DMS53 treated with DMSO at 0.1 percent for 48 hours (cell line): ENCODE data around the gene ZNF277.

Experiments used
- DNase-seq: peaks from one replicate; lab custom pipeline; 2025; ENCODE audit not compliant: unreplicated experiment; lab: John Stamatoyannopoulos, UW

Gene ZNF277

DNA sequence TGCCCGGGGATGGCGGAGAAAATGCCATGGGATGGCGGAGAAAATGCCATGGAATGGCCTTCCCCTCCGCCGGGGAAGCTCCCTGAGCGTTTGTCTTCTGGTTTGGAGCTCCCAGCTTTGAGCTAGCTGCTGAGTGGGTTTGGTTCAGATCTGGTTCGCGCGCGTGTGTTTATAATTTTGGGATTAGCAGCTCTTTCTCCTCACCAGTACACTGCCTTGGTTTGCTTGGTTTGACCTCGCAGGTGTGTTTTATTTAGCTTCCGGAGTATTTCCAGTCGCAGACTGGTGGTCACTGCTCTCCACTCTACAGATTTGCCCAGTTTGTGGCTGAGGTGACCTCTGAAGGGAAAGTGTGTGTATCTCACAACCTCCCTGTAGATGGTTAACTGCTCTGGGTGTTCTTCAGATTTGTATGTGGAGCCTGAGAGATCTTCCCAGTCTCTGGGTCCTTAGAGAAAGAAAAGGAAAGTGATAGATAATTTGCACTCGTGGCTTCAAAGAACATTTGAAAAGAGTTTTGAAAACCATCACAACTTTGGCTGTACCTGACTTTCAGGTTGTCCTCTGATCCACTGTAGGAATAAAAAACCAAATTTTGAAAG lies 597 bp downstream of the ZNF277 start:
- peak; percentile 60 for DNase-seq

DNA sequence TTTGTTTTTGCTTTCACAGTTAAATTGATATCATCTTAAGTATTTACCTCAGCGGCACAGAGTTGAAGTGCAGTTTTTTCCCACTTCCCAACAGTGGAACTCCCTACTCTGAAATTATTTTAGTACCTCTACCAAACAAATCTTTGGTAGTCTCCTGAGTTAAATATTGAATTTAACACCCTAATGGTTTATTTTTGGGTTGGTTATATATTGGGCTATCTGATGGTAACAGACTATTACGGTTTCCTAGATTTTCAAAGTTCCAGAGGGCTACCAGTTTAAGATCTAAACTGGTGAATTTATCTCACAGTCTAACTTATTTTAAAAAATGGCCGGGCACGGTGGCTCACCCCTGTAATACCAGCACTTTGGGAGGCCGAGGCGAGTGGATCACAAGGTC lies 1.3 kb downstream of the ZNF277 start:
- no peak for DNase-seq

DNA sequence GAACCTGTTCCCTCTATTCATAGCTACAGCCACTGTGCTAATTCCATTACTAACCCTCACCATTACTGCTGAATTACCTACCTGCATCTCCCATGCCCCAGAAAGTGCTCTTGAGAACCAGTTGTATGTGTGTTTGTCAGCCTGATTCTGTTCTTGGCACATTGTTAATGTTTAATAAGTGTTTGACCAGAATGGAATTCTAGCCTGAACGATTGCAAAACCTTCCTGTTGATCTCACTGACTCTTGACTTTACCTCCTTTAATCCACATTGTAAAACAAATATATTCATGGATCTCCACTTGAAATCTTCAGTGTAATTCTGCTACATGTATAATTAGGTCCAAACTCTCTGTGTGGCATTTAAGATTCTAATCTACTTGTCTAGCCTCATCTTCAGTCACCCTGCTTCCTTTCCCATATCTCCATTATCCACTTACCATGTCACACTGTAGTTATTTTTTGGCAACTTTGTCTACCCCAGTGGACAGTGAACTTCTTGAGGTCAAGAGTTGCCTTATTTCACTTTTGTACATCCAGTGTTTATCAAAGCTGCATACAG lies 4.9 kb downstream of the ZNF277 start:
- peak; percentile 72 for DNase-seq

DNA sequence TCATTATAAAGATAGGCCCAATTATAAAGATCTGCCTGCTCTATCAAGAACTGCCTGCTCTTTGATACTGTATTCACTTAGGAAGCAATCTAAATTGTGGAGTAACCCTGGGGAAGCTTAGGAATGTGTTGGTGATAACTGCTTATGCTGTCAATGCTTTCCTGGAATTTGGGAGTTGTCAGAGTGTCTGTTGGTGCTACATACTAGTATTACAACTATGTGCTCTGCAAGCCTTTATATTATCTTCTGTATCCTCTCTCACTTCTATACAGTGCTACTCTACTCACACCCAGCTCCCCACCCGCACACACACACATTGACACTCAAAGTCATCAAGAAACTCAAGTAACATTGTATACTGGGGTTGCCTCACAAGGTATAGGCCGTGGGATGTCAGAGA lies 6.1 kb downstream of the ZNF277 start:
- DNase-seq: no peak

DNA sequence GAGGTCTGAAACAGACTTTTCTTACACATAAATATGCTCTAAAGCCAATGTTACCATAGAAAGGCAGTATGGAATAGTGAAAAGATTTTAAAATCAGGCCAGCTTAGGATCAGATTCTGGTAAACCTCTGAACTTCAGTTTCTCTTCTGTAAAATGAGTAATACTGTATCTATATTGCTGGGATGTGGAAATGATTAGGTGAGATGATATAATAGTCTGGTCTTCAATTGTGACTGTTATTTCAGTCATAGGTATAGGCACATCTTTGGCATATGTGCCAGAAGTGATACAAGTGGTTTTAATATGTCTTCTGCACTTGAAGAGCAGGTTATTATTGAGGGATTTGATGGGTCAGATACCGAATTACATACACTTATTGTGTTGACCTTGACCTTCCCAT lies 7.2 kb downstream of the ZNF277 start:
- DNase-seq: no peak

DNA sequence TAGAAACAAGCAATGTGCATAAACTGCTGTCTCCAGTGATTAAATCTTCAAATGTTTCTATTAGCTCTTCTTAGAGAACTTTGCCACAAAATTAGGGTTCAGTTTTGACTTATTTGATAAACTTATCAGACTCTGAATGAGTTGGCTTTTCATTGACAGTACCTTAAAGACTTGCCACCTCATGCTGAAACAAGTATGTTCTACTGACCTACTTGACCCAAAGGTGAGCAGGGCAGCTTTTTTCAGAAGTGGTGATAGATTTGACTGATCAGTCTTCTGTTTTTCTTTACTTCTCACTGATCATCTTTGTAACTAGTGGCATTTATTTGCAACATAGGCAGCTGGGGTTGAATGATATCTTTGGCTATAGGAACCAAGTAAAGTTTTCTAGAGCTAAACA lies 7.8 kb downstream of the ZNF277 start:
- no peak for DNase-seq

DNA sequence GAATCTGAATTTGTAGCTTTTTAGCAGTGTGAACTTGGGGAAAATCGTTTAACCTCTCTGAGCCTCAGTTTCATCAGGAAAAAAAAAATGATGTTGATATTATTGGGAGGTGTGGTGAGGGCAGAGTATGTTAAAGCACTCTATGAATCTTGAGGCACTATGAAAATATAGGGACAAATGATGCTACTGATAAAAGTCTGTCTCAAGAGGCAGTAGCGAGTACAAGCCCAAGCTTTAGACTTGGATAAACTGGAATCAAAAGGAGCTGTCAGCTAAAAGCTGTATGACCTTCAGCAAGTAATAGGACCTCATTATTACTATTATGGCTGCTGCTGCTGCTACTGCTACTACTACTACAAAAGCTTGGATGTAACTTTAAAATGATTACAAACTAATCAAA lies 8.4 kb downstream of the ZNF277 start:
- DNase-seq: no peak

DNA sequence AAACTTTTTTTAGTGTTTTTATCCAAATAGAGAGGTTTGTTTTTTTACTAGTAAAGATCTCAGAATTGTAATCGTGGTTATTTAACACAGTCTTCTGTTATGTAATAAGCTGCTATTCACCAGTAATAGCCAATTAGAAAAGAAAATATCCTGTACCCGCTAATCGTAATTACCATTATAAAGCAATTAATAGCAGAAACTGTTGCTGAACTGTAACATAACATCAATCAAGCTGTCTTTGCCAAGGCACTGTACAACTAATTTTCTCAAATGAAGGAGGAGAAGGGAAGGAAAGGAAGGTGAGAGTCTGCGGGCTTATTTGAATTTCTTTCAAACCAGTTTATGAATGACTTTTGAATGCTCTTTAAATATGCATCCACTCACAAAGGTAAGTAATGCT lies 9.3 kb downstream of the ZNF277 start:
- DNase-seq: no peak

DNA sequence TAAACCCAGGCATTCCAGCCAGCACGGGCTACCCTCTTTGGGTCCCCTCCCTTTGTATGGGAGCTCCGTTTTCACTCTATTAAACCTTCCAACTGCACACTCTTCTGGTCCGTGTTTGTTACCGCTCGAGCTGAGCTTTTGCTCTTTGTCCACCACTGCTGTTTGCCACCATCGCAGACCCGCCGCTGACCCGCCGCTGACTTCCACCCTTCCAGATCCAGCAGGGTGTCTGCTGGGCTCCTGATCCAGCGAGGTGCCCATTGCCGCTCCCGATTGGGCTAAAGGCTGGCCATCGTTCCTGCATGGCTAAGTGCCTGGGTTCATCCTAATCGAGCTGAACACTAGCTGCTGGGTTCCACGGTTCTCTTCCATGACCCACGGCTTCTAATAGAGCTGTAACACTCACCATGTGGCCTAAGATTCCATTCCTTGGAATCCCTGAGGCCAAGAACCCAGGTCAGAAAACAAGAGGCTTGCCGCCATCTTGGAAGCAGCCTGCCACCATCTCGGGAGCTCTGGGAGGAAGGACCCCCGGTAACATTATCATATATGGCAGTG lies 14.5 kb downstream of the ZNF277 start:
- no peak for DNase-seq

DNA sequence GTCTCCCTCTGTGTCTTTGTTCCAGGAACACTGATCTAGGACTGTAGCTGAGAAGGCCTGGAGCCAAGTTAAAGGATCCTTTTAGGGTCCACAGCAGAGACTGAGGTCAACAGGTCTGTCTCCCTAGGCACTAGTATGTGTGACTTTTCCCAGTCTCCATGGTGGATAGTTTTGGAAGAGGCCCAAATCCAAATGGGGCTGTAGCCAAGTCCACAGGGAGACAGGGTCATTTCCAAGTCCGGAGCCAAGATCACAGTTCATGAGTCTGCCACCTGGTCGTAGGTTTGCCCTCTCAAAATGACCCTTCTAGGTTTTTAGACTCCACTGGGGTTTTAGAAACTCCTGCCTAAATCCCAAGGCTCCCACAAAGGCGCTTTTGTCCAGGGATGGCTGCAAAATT lies 16.8 kb downstream of the ZNF277 start:
- DNase-seq: no peak

DNA sequence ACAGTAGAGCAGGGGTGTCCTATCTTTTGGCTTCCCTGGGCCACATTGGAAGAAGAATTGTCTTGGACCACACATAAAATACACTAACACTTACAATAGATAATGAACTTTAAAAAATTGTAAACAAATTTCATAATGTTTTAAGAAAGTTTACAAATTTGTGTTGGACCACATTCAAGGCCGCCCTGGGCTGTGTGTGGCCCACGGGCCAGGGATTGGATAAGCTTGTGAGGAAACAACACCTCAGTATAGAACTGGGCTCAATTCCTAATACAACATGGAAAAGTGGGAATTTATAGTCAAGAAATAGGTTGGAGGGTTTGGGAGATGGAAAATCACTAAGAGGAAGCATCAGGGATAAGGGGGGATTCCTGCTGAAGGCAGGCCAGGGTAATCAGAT lies 17.7 kb downstream of the ZNF277 start:
- no peak for DNase-seq

DNA sequence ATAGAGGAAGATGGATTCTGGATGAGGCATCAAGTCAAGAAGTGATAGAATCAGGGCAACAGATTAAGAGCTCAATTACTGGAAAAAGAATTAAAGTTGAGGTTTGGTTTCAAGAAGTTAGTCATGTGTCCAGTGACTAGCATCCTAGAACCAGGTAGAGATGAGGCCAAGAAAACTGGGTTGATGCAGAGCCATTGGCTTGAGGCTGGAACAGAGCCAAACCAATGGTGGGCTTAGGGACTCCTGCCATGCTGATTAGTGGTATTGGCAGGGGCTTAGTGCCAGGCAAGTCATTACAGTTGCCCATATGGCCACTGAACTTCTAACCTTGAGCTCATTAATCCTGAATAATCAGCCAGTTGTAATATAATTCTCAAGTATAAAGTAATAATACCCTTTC lies 18.5 kb downstream of the ZNF277 start:
- no peak for DNase-seq

DNA sequence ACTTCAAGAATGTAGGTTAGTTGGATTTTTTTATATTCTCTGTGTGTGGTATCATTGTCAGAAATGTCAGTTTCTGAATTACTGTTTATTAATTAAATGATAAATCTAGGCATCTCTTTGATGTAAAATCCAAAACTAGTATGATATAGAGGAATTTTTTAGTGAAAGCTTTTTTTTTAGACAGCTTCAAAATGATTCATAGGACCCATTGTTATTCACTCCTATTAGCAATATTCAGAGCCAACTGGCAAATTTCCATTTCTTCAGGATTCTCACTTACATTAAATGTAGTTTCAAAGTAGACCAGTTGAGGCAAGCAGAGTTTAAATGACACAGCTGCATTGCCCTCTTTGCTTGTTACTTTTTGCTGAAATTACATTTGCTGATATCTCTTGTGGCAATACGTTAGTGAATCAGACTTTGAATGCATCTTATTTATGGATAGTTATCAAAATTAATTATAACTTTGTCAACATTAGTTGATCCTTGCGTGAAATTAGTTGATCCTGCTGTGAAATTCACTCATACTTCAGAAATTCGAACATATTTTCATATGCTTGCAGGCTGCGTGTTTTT lies 20.3 kb downstream of the ZNF277 start:
- DNase-seq: no peak

DNA sequence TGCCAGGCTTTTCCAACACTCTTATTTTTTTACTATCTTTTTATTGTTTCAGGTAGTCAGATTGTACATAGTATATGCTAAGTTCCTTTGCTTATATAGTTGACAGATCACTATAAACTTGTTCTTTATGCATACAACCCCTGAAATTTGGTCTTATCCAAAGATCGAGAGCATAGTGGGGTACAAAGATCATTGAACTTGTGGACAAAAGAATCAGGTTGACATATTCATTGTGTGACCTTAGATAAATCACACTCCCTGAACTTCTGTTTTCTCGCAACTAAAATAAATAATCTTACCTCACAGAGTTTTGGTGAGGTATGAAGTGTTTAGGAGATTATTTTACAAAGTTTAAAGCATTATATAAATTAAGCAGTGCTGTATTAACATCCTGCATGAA lies 22.1 kb downstream of the ZNF277 start:
- DNase-seq: no peak

DNA sequence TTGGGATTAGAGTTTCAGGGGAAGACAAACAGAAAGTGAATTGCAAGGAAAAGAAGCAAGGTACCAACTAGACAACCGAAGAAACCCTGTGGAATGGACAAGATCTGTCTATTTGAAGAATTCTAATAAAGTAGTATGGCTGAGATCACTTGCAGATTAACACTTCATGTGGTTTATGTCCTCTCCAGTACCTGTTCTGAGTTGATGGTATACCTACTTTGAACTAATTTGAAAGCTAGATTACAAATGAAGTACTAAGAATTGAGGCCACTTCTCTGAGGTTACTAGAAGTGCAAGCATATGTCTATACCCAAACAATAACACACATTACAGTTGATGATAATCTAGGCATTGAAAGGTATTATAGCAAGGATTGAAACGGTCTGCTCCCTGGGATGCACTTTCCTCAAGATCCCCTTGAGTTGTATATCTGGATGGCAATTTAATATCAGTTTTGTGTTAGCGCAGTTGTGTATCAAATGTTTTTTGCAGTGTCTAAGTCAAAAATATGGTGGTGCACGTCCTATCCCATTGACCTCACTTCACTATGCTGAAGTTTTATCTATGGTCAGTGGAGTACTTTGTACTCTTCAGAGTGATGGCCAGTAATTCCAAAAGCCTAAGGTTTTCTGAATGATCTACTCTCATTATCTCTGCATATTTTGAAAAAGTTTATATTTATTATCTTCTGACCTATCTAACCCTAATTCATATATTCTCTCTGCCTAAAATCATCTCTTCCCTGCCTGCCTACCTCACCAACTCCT lies 25.9 kb downstream of the ZNF277 start:
- DNase-seq: no peak

DNA sequence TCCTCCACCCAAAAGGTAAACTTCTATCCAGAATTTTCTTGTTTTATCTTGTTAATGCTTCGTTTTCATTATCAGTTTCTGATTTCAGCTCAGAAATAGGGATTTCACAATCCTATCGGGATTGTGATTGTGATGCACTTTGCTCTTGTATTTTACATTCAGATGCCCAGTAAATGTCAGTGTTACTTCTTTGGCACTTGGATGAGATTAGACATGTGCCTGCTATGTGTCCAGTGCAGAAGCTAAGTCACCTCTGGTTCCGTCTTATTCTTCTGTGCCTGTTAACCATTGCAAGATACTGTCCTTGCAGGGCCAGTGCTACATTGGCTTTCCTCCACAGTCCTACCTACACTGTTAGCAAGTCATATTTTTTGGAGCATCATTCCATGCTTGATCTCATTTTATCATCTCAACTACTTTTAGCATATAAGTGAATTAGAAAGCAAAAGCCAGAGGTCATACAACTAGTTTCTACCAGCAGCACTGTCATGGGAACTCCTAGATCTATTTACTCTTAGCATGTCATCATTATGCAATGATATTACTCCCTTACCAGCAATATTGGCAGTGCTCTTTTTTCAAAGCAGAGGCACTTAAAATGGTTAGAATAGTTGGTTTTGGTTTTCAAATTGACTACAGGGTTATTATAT lies 26.7 kb downstream of the ZNF277 start:
- no peak for DNase-seq

DNA sequence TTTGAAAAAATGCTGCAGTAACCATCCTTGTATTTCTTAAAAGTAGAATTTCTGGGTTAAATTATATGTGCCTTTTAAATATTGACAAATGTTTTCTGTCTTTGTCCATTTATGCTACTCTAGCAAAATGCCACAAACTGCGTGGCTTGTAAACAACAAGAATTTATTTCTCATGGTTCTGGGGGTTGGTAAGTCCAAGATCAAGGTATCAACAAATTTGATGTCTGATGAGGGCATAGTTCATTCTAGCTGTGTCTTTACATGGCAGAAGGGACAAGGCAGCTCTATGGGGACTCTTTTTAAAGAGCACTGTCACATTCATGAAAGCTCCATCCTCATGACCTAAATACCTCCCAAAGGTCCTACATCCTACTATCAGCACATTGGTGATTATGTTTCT lies 27.7 kb downstream of the ZNF277 start:
- no peak for DNase-seq

DNA sequence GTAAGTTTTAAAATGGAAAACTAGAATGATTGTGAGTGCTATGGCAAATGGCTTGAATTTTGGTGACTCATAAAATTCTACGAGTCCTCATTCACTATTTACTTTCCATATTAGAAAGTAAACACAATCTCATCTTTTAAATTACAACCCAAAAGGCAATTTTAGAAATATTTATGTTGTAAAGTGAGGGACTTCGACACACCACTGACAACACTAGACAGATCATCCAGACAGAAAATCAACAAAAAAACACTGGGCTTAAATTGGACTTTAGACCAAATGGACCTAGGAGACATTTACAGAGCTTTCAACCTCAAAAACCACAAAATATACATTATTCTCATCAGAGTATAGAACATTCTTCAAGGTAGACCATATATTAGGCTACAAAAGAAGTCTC lies 30.1 kb downstream of the ZNF277 start:
- no peak for DNase-seq

DNA sequence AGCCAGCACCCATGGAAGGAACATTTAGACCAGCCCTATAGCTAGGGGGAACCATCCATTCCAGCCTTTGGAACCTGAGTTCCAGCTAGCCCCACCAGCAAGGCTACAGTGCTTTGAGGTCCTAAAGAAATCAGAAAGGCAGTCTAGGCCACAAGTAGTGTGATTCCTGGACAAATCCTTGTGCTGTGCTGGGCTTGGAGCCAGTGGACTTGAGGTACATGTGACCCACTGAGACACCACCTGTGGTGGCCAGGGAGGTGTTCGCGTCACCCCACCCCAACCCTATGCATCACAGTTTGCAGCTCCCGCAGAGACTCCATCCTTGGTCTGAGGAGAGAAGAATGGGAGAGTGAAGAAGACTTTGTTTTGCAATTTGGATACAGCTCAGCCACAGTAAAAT lies 31.8 kb downstream of the ZNF277 start:
- no peak for DNase-seq

DNA sequence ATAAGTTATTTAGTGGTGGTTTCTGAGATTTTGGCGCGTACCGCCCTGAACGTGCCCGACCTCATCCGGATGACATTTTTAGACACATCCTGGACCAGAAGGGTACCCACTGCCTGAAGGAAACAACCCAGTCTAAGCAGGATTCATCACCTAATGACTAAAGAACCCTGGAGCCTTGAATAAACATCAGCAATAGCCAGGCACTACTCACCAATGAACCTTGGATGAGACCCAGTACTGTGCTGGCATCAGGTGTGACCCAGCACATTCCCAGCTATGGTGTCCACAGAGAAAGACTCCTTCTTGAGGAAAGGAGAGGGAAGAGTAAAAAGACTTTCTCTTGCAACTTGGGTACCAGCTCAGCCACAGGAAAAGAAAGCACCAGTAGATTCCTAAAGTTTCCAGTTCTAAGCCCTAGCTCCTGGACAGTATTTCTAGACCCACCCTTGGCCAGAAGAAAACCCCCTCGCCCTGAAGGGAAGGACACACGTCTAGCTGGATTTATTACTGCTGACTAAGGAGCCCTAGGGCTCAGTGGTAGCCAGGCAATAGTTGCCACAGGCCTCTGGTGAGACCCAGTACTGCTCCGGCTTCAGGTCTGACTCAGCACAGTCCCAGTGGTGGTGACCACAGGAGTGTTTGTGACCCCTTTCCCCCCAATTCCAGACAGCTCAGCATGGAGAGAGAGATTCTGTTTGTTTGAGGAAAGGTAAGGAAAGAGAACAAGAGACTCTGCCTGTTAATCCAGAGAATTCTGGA lies 32.5 kb downstream of the ZNF277 start:
- no peak for DNase-seq

DNA sequence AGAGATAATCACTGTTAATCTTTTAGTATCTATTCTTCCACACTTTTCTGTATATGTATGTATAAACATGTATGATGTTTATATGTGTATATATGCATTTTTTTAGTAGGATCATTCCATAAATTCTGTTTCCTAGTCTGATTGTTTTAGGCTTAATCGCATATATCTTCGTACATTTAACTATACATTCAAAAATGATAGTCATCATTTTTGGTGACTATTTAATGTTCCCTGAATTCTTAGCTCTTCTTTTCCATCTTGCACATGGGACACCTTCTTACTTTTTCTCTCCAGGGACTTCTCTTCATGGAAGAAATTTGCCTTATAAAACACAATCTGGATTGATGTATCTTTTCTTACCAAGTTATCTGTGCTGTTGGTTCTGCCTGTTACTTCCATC lies 42.1 kb downstream of the ZNF277 start:
- no peak for DNase-seq
